NCI-H187 treated with DMSO at 0.1 percent for 48 hours (cell line): ENCODE data around the gene LAGE3.
A peak's percentile ranks its signal among the peaks of the same experiment; 100 is the strongest.
"Not testable (repeated sequence)": the region's sequence is repeated elsewhere in the genome, so short reads cannot be mapped to it uniquely, and the experiment has no call there.

ENCODE experiments used
- DNase-seq: peaks from one replicate; lab custom pipeline; 2025; lab: John Stamatoyannopoulos, UW

The LAGE3 gene

DNA sequence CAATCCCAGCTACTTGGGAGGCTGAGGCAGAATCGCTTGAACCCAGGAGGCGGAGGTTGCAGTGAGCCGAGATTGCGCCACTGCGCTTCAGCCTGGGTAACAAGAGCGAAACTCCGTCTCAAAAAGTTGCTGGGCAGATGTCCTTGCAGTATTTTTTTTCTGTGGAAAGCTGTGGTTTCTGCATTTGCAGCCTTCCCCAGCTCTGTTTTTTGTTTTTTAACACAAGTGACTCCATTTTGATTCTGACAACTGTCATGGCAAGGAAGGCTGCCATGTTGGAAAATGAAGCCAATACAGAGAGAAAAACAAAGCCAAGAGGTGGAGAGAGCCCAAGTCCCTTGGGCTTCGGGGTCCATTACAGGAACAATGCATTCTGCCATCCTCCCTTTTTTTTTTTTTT, 23.0 kb upstream of the LAGE3 start:
- DNase-seq = no peak

DNA sequence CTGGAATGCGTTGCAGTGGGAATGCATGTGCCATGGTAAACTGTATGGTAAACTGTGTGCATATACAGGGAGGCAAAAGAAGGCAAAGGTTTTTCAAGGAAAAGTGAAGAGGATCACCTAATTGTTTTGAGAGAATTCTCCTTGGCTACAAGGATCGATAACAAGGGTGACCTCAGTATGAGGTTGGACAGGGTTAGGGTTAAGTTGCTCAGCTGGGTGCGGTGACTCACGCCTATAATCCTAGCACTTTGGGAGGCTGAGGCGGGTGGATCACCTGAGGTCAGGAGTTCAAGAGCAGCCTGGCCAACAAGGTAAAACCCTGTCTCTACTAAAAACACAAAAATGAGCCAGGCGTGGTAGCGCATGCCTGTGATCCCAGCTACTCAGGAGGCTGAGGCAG, 22.3 kb upstream of the LAGE3 start:
- not testable (repeated sequence) for DNase-seq

GRCh38 chrX:154496591-154497137, 17.6 kb upstream of the LAGE3 start:
- not testable (repeated sequence) for DNase-seq

- no peak for DNase-seq
Measured at GRCh38 chrX:154495472-154495922, 16.4 kb upstream of the LAGE3 start.

DNA sequence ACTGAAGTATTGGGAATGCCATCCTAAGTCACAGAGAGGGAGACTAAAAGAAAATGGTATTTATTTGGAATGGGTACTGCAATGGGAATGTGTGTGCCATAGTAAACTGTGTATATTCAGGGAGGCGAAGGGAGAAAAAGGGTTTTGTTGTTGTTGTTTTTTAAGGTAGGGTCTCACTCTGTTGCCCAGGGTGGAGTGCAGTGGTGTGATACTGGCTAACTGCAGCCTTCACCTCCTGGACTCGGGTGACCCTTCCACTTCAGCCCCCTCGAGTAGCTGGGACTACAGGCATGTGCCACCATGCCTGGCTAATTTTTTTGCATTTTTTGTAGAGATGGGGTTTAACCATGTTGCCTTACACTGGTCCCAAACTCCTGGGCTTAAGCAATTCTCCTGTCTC, 15.6 kb upstream of the LAGE3 start:
- DNase-seq = no peak

- peak; percentile 67 for DNase-seq
Measured at GRCh38 chrX:154490414-154491083, 11.5 kb upstream of the LAGE3 start, which contains the start of gene SLC10A3. SLC10A3 (minus strand) TSS chrX:154490629; CDS start chrX:154488940, 1,689 bp downstream.

DNA sequence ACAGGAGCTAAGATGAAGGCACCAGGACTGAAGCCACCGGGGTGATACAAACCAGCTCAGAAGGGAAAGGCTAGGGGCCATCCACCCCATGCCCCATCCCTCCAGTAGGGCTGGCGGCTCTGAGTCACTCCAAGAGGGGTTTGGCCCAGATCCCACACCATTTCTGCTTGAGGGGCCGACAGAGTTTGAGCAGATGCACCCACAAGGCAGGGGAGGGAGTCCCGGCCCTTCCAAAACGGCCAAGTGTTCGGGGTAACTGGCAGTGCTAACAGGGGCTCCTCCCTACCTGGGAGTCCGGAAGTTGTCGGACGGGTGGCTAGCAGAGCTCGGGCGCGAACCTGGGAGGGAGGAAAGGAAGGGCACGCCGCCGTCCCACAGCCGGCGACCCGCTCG, 10.9 kb upstream of the LAGE3 start:
- DNase-seq = no peak

DNA sequence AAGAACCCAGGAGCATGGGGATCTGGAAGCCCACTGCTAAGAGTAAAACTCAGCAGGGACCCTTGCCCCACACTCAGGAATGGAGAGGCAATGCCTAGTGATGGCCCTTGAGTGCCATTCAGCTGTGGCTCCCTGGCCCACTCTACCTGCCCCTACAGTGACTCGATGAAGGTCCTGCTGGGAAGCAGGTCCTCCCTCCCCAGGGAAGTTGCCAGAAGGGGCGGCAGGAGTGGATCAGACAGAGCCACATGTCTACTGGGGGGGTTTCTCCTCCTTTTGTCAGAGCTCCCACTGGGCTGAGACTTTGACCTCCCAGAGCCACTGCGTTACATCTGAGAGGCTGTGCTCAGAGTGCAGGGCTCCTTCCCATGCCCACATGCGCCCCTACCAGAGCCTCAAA, 10.1 kb upstream of the LAGE3 start:
- no peak for DNase-seq

GRCh38 chrX:154488336-154489075, 9.4 kb upstream of the LAGE3 start:
- no peak for DNase-seq

DNA sequence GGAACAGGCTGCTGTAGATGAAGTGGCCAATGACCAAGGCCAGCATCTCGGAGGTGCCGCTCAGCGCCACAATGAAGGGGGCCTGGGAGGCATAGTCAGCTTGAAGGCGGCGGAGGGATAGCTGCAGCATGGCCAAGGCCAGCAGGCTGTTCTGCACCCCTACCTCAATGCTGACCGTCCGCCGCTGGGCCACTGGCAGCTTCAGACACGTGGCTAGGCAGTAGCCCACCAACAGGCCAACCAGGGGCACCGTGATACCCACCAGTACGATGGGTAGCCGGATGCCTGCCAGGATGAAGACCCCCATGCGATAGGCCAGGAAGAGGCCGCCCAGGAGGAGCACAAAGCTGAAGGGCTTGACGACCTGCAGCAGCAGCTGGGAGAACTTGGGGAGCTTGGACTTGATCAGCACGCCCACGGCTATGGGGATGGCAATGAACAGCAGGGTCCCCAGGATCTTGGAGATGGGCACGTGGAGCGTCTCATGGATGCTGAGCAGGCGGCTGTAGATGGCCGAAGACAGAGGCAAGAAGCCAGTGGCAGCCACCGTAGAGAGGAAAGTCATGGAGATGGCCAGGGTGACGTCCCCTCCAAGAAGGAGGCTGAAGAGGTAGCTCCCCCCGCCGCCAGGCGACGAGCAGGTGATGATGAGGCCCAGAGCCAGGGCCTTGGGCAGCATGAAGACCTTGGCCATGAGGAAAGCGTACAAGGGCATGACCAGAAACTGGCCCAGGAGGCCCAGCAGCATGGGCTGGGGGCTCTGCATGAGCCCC, 8.6 kb upstream of the LAGE3 start:
- no peak for DNase-seq

- DNase-seq = no peak
Measured at GRCh38 chrX:154486396-154487207, 7.5 kb upstream of the LAGE3 start, which contains the start of gene UBL4A. UBL4A (minus strand) TSS chrX:154486615; CDS start chrX:154486584, 31 bp downstream.

DNA sequence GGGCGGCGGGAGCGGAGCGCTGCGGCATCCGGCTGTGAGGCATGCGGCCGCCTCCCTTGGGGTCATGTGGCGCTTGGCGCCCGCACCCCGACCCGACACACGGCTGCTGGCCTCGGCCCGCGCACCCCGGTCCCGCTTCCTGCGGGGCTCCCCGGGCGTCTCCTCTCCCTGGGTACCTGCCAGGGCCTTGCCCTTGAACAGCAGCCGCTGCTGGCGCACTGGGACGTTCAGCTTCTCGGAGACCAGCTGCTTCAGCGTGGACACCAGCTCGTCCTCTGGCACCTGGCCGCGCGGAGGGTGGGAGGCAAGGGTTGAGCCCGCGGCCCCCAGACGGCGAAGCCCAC, 6.9 kb upstream of the LAGE3 start:
- no peak for DNase-seq

- no peak for DNase-seq
Measured at GRCh38 chrX:154485150-154486051, 6.3 kb upstream of the LAGE3 start.

DNA sequence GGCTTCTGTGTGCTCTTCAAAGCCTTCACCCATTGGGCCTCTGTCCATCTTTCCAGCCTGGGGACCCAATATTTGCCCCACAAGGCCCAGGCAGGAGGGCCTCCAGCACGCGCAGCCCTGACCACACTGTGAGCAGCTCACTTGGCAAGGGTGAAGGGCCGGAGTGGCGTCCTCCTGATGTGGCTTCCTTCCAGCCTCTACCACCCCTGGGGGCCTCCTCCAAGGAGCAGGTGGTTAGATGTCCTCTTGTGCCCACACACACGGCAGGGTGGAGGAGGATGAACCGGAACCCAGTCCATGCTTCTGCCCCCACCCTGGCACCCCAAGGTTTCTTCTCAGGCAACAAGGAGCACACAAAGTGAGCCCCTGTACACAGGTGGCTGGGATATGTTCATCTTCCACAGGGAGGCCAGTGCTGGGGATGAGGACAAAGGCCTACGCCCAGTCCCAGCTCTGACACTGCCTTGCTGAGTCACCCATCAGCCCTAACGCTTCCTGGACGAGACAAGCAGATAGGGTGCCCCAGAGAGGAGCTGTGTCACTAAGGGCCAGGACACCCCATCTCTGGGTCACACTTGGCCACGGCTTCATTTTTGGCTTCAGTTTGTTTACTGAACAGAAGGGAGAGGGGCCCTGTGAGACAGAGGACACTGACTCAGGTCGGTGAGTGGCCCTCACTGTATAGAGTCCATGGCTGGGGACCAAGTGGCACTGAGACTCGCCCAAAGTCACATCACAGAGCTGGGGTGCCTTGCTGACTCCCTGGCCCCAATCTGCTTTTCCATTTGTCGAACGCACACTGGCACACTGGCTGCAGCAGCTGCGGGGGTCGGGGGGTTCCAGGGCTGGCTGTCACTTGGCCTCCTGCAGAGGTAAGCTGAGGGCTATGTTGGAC, 5.4 kb upstream of the LAGE3 start:
- no peak for DNase-seq

DNA sequence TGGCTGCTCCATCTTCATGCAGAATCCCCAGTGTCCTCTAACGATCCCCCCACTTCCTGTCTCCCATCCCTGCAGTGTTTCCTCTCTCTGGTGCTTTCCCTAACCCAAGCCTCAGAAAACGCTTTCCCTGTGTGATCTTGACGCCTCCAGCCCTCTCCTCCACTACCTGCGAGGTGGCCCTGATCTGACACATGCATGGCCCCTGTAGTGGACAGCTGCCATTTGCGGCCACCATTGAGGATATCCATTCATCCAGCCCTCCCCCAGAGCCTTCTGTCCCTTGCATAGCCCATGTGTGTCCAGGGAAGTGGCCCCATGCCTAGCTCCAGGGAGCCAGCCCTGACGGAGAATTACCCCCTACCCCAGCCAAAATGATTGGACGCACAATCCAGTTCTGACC, 4.2 kb upstream of the LAGE3 start:
- no peak for DNase-seq

DNA sequence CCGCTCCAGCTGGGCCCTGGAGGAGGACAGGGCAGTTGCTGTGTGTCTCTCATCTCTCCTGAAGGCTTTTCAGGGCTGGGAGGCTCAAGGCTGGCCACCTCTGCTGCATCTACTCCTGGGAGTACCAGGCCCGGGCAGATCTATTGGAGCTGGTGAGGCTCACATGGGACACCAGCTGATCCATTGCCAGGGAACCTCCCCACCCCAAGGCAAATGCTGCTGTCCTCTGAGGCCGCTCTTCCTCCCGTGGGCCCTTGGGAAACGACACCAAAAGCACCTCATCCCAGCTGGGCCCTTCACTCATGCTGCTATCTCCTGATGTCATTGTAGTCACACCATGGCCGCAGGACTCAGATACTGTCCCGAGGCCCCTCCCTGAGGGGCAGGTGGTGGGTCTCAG, 3.7 kb upstream of the LAGE3 start:
- no peak for DNase-seq

DNA sequence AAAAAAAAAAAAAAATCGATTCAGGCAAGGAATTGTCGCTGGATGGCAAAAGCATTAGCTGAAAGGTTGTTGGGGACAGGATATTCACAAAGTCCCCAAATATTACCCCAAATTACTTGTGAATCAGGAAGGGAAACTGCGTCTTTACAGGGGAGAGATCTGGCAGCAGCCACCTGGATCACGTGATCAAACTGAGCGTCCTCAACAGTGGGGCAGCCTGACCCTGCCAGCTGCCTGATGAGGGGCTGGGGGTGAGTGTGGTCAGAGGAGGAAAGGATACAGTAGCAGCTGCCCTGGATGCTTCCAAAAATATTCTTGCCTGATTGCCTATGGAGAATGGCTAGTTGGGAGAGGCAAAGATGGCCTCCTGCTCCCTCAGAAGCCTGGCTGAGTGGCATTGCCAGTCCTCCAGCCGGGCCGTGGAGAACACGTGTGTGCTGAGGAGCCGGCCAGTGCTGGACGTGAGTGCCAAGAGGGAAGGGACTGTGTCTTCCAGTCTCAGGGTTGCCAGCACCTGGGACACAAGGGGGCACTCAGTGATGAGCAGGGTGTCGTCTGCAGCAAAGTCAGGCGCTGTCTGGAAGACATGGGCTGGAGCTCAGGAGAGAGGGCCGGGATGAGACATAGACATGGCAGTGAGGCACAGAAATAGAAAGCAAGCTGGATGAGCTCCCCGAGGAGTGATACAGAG, 3.0 kb upstream of the LAGE3 start:
- no peak for DNase-seq

GRCh38 chrX:154481195-154481594, 2.1 kb upstream of the LAGE3 start:
- DNase-seq = no peak

DNA sequence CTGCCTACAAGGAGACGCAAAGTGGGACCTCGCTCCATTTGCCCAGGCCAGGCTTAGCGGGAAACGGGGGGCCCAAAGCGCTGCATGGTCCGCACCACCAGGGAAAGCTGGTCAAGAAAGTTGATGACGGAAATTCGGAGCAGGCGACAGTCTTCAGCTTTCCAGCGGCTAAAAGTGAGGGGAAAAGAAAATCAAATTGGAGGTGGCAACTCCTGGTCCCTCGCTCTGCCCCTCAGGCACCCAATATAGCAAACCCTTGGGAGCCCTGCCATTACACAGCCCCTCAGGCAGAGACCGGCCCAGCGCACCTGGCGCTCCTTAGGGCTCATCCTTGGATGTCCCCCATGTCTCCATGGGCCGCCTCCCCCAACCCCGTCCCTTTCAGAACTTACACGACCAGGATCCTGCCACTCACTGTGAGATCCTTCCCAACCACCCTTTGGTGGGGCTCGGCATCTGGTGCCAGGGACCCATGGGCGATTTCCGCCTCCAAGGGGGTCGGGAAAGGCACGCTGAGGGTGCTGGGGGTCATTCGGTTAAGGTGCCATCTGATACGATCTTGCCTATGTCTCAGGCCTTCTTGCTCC, 1.1 kb downstream of the LAGE3 start:
- no peak for DNase-seq
